Measurements from ENCODE around the gene FAM227B.
A peak's percentile ranks its signal among the peaks of the same experiment; 100 is the strongest.

FAM227B gene

DNA sequence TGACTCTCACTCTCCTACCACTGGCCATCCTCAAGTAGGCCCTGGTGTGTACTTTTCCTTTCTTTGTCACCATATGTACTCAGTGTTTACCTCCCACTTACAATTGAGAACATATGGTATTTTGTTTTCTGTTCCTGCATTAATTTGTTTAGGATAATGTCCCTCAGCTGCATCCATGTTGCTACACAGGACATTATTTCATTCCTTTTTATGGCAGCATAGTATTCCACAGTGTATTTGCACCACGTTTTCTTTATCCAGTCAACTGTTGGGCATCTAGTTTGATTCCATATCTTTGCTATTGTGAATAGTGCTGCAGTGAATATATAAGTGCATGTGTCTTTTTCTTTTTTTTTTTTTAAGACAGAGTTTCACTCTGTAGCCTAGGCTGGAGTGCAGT is 324.4 kb downstream of the FAM227B start:
- DNase-seq (ENCODE audit: low spot score): no peak

DNA sequence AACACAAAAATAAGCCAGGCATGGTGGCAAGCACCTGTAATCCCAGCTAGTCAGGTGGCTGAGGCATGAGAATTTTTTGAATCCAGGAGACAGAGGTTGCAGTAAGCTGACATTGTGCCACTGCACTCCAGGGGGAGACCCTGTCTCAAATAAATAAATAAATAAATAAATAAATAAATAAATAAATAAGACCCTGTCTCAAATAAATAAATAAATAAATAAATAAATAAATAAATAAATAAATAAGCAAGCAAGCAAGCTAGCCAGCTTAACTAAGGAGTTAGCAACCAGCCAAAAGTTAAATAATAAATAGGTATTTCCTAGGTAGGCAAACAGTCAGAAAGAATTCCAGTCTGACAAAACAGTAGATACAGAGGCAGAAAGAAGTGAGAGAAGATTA is 326.7 kb downstream of the FAM227B start:
- no peak for DNase-seq (ENCODE audit: low spot score)

DNA sequence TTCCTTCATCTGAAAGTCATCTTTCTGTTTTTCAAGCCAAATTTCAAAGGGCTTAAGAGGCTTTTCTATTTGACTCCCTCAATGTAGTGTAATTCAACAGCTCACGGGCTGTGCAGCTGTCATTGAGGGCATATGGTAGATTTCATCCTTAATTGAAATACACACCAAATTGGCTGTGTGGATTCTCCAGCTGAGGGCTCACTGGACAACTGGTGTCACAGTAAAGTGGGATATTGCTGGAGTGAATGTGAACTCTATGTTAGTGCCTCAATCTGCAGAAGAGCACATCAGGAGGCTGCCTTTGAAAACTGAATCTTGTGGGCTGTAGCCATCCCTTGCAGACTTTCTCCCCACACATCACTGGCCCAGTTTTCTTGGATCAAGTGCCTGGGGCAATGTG is 330.4 kb downstream of the FAM227B start:
- DNase-seq (ENCODE audit: low spot score): no peak

DNA sequence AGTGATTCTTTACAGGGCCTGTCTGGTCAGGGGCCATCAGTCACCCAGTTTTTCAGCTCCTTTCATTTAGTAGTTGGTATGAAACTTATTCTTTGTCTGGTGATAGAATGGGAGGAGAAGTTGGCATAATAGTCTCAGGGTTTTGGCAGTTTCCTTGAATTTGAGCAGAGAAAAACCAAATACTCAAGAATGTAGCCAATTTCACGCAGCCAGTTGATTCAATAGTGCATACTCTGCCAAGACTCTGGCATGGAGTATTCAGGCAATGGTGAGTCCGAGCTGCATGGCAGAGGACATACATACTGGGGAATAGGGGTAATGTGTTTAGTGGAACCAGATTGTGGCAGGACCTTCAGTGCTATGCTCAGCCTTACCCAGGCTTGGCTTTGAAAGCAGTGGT is 332.2 kb downstream of the FAM227B start:
- peak; percentile 19 for DNase-seq (ENCODE audit: low spot score)

DNA sequence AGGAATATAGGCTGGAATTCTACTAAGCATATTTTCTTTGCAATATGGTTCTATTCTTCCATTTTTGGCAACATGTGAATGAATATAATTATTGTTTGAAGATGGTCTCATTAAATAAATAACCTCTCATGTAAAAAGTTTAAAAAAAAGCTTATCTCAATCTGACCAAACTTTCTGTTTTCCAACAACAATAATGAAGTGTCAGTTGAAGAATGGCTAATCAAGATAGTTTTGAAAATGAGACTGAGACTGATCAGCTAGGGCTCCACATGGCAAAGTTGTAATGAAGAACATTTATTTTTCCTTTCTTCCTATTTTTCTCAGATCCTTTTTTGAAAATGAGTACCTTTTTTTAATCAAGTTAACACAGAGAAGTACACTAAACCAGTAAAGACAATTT is 333.1 kb downstream of the FAM227B start:
- DNase-seq (ENCODE audit: low spot score): no peak

DNA sequence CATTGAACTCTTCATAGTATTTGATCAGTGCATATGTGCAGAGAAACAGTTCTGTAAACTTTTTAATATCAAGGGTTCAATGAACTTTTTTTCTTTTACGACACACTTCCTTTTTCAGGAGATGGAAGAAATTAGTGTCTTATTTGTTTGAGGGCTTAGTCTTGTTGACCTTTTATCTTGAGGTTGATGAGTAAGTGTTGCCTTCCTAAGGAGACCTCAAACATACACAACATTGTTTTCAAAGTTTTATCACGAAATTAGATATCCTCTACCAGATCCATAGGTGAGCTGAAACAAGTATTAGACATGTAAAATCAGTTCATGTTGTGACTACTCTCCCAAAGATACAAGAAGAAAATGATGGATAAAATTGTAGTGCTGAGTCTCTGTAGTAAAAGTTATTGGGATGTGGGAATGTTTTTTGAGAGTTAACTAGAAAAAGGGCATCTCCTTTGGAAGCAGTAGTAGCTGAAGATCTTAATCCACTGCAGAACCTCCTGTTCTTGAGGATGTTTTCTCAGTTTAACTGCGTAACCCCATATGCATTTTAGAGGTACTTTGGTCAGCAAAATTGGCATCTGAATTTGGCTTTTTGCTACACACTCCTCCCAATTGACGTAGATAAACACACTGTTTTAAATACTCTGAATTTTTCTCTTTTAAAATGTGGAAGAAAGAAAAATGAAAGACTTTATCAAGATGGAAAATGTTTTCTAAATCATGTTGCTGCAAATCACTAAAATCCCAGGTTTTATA is 333.8 kb downstream of the FAM227B start:
- no peak for DNase-seq (ENCODE audit: low spot score)

DNA sequence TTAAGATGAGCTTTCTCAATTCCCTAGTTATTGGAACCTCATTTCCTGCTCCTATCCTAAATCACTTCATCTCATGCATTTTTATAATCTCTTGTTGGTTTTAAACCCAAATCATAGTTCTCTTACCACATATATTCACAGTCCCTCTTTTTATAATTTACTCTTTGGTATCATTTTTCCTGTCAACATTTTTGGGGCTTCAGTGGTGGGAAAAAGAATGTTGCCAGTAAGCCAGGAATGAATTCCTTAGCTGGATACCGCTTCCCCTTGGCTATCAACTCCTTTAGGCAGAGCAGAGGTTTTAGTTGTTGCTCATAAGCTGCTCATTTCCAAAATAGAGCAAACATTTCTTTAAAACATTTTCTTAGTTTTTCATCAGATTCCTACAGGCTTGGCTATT is 338.3 kb downstream of the FAM227B start:
- no peak for DNase-seq (ENCODE audit: low spot score)

DNA sequence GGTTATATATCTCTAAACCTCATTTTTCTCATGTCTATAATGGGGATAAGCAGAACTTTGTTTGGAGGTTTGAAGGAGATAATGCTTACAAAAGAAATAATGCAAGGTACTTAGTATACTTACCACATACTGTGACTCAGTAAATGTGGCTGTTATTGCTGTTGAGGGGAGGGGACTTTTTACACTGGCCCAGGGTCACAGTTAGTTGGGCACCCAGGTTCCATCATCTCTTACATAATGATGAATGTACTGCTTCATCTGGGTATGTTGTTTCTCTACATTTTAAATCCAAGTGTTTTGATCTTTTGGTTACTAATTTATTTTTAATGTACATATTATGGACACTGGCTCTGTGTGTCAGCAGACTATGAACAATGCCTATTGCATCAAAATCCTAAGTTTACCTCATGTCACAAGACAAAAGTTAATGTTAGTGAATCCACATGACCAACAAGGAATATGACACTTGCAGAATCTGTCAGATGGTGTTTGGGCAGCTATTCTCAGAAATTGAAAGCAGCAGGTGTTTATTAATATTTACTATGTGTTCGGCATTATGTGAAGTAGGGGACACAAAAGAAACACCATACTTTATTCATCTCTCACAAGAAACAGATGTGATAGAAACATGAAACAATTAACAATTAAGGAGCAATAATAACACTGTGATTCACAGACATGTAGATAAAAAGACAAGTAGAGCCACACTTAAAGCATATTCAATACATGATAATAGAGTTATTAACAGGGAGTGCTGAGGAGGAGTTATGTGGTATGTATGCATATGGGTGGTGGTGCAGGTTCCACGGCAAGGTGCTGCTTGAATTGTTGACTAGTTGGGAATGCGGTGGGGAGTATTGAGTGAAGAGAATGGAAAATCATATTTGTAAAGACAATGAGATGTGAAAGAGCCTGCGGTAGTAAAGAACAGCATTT is 340.8 kb downstream of the FAM227B start:
- DNase-seq (ENCODE audit: low spot score): no peak

DNA sequence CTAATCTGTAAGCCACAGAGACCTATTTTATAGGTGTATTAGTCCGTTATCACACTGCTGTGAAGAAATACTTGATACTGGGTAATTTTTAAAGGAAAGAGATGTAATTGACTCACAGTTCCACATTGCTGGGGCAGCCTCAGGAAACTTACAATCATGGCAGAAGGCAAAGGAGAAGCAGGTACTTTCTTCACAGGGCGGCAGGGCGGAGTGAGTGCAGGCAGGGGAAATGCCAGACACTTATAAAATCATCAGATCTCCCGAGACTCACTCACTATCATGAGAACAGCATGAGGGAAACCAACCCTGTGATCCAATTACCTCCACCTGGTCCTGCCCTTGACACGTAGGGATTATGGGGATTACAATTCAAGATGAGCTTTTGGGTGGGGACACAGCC is 341.9 kb downstream of the FAM227B start:
- no peak for DNase-seq (ENCODE audit: low spot score)
